Mucosa of gallbladder (tissue), 1 donor: ENCODE measurements around the gene MTHFD2. TPM values are rescaled to one million over a fixed set of nuclear protein-coding genes. Genes with fewer than 3 reads are reported as not detected.
"Not testable (repeated sequence)": the region's sequence is repeated elsewhere in the genome, so short reads cannot be mapped to it uniquely, and the experiment has no call there.

ENCODE experiments used
- DNase-seq: peaks from one replicate; pipeline ENCODE4 v3.0.0-alpha.2; 2020; ENCODE audit warnings: low spot score
- total RNA-seq: library from RNA; stranded (reverse); gene quantifications from one replicate; pipeline ENCODE4 v1.2.1, GENCODE V29; 2021
- donor health status: DM: no; HTN: no; CAD: no.

MTHFD2 gene
- total RNA-seq, 1 donor from 2014 or later = 26.2 TPM

GRCh38 chr2:74197049-74197448, 1.4 kb upstream of the MTHFD2 start:
- DNase-seq = no peak

GRCh38 chr2:74198023-74198460, 373 bp upstream of the MTHFD2 start:
- DNase-seq = no peak

- no peak for DNase-seq
These were observed 873 bp downstream of the MTHFD2 start for GRCh38 chr2:74199275-74199701.

GRCh38 chr2:74199871-74200305, 1.5 kb downstream of the MTHFD2 start:
- DNase-seq = no peak

- DNase-seq = no peak
These were observed 2.8 kb downstream of the MTHFD2 start for GRCh38 chr2:74201196-74201595.

GRCh38 chr2:74201596-74201995, 3.2 kb downstream of the MTHFD2 start:
- DNase-seq = no peak

- no peak for DNase-seq
These were observed 6.0 kb downstream of the MTHFD2 start for GRCh38 chr2:74204436-74204835.

GRCh38 chr2:74205113-74205512, 6.7 kb downstream of the MTHFD2 start:
- no peak for DNase-seq

GRCh38 chr2:74205596-74205995, 7.2 kb downstream of the MTHFD2 start:
- DNase-seq = peak; percentile 49

- no peak for DNase-seq
These were observed 7.8 kb downstream of the MTHFD2 start for GRCh38 chr2:74206180-74206688.

- DNase-seq = no peak
These were observed 14.4 kb downstream of the MTHFD2 start for GRCh38 chr2:74212702-74213410.

GRCh38 chr2:74215771-74216170, 17.4 kb downstream of the MTHFD2 start:
- not testable (repeated sequence) for DNase-seq

- no peak for DNase-seq
These were observed 18.2 kb downstream of the MTHFD2 start for GRCh38 chr2:74216642-74217041.

- DNase-seq = no peak
These were observed 21.6 kb downstream of the MTHFD2 start for GRCh38 chr2:74219846-74220486.

GRCh38 chr2:74221091-74221490, 22.7 kb downstream of the MTHFD2 start:
- DNase-seq = no peak

- DNase-seq = no peak
These were observed 23.3 kb downstream of the MTHFD2 start for GRCh38 chr2:74221604-74222299.

GRCh38 chr2:74222300-74222650, 23.9 kb downstream of the MTHFD2 start:
- no peak for DNase-seq

- DNase-seq = no peak
These were observed 25.7 kb downstream of the MTHFD2 start for GRCh38 chr2:74223941-74224770.

GRCh38 chr2:74225698-74226459, 27.5 kb downstream of the MTHFD2 start:
- DNase-seq = no peak

- DNase-seq = no peak
These were observed 28.3 kb downstream of the MTHFD2 start for GRCh38 chr2:74226648-74227213.

GRCh38 chr2:74227646-74228045, 29.2 kb downstream of the MTHFD2 start:
- DNase-seq = no peak
